Large intestine (tissue), 12 donors: Measurements from ENCODE around the gene USP16. TPM values are rescaled to one million over a fixed set of nuclear protein-coding genes. Genes with fewer than 3 reads are reported as not detected.
A peak's percentile ranks its signal among the peaks of the same experiment; 100 is the strongest.
"Not testable (repeated sequence)": the region's sequence is repeated elsewhere in the genome, so short reads cannot be mapped to it uniquely, and the experiment has no call there.

Experiments
- DNase-seq, 2 donors: peaks; one replicate each; pipeline versions ENCODE4 v3.0.0 to v3.0.0-alpha.2; 2013
- H3K27ac ChIP-seq: one replicate; pipeline ENCODE4 v1.5.1; 2013; ENCODE audit warnings: low read length
- H3K27me3 ChIP-seq: 2 replicates; pipeline ENCODE4 v1.6.1; 2013; ENCODE audit warnings: low read length; ENCODE audit not compliant: control insufficient read depth, insufficient read depth
- H3K36me3 ChIP-seq: 2 replicates; pipeline ENCODE4 v1.6.1; 2013; ENCODE audit warnings: low read length; ENCODE audit not compliant: control insufficient read depth, insufficient read depth
- H3K4me1 ChIP-seq: one replicate; pipeline ENCODE4 v1.6.1; 2013; ENCODE audit warnings: low read length; ENCODE audit not compliant: control insufficient read depth, insufficient read depth
- H3K4me3 ChIP-seq: one replicate; pipeline ENCODE4 v1.5.1; 2013; ENCODE audit warnings: low read length
- H3K9me3 ChIP-seq: one replicate; pipeline ENCODE4 v1.6.1; 2013; ENCODE audit warnings: mild to moderate bottlenecking, low read depth, low read length, moderate library complexity; ENCODE audit not compliant: control insufficient read depth
- WGBS: methylation state at CpG from one replicate; pipeline ENCODE4 v1.1.5; 2013; ENCODE audit warnings: low lambda C conversion rate; ENCODE audit not compliant: insufficient coverage; 5-methylcytosine and 5-hydroxymethylcytosine counted together
- long read RNA-seq, 11 donors: transcript quantifications; one replicate each; lab custom pipeline, GENCODE V29; 2026
- polyA plus RNA-seq: library from polyadenylated mRNA; unstranded; fragments of 120-200 nt; gene quantifications from one replicate; pipeline ENCODE4 v1.2.1, GENCODE V29; 2013

Gene USP16
- 45.1 TPM for polyA plus RNA-seq
- long read RNA-seq, donor 1, partial matches to known transcripts = 0 of 2 reads
- long read RNA-seq, donor 1, other reads (novel, unspliced or antisense) = 0 of 2 reads
- long read RNA-seq, donor 2, partial matches to known transcripts = 0 of 4 reads
- long read RNA-seq, donor 2, other reads (novel, unspliced or antisense) = 0 of 4 reads
- long read RNA-seq, donor 3, transcript USP16-206 (2 exons, 2,259 nt) = major isoform, 5 of 699 reads
- long read RNA-seq, donor 3, partial matches to known transcripts = 684 of 699 reads
- long read RNA-seq, donor 3, other reads (novel, unspliced or antisense) = 6 of 699 reads
- long read RNA-seq, donor 4 = 0 reads
- long read RNA-seq, donor 5, partial matches to known transcripts = 0 of 3 reads
- long read RNA-seq, donor 5, other reads (novel, unspliced or antisense) = 0 of 3 reads
- long read RNA-seq, donor 6, partial matches to known transcripts = 0 of 2 reads
- long read RNA-seq, donor 6, other reads (novel, unspliced or antisense) = 0 of 2 reads
- long read RNA-seq, donor 7, partial matches to known transcripts = 5 of 6 reads
- long read RNA-seq, donor 7, other reads (novel, unspliced or antisense) = 0 of 6 reads
- long read RNA-seq, donor 8 = 0 reads
- long read RNA-seq, donor 9, partial matches to known transcripts = 0 of 3 reads
- long read RNA-seq, donor 9, other reads (novel, unspliced or antisense) = 0 of 3 reads
- long read RNA-seq, donor 10, partial matches to known transcripts = 286 of 287 reads
- long read RNA-seq, donor 10, other reads (novel, unspliced or antisense) = 0 of 287 reads
- long read RNA-seq, donor 11, partial matches to known transcripts = 0 of 1 reads
- long read RNA-seq, donor 11, other reads (novel, unspliced or antisense) = 0 of 1 reads

DNA sequence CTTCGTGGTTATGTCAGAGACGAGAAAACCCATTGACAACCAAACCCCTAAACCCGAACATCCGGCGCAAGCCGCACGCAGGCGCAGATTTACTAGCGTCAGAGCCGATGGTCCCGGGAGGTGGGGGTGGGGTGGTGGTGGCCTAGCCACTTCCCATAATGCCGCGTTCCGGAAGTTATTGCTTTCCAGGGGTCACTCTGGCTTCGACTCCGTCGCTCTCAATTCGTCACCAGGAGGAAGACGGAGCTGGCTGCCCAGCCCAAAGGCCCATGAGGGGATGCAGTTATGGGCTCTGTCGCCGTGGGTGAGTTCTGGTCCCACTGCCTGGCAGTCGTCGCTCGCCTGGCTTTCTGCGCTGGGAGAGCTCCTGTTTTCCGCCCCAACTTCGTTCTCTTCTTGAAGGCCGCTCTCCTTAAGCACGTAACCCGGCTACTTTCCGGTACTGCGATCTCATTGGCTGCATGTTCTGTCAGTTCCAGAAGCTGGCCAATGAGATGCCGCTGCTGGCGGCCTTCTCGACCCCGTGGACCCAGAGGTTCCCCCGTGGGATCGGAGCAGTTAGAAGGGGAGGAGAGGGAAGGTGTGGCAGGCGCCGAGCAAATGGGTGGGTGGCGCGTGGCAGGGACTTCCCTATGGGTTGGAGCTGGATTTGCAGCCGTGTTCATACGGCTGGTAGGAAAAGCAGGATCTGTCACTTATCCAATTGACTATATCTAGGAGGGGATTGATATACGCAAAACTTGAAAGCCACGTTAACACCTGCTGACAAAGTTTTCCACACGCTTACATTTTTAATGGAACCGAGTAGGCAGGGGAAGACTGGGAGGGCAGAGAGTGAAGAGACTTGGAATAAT is at the start of gene USP16:
Gene USP16, plus strand, starts transcription at position 195 of the 854 bp plus-strand sequence. CDS start 3,246 bp downstream, outside the sequence.
- Histone ChIP-seq H3K9me3 (no peaks in the 10 kb centered on the region), H3K4me1 (peaks cover 4% of the 10 kb centered on the region), H3K27me3 (no peaks in the 10 kb centered on the region), H3K4me3 (peak within 1 kb of the TSS; percentile 76), H3K27ac (peak within 1 kb of the TSS; percentile 95), H3K36me3 (peaks cover 7% of the 10 kb centered on the region)
- no CpG with 5 or more reads among the region's 48 CpGs for WGBS
- DNase-seq = peak; percentile 98 to 100

DNA sequence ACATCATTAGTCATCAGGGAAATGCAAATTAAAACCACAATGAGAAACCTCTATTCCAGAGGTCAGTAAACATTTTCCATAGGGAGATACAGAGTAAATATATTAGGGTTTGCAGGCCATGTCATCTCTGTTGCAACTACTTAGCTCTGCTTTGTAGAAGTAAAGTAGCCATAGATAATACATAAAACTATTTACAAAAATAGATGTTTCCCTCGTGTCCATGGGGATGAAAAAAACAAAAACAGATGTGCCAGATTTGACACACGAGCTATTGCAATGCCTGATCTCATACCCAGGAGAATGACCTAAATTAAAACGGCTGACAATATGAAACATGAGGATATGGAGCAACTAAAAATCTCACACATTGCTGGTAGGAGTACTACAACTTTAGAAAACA is 49.1 kb upstream of the USP16 start:
- no peaks in the 10 kb centered on the region for H3K27me3 ChIP-seq
- peaks cover 3% of the 10 kb centered on the region for H3K9me3 ChIP-seq
- no peak overlapping the region for H3K27ac ChIP-seq
- no peak for DNase-seq
- H3K4me3 ChIP-seq = no peak overlapping the region
- WGBS = 86% methylated on average over 1 of the region's 3 CpGs
- H3K36me3 ChIP-seq = peaks cover 44% of the 10 kb centered on the region
- no peaks in the 10 kb centered on the region for H3K4me1 ChIP-seq

GRCh38 chr21:28979092-28979491 is 45.4 kb upstream of the USP16 start:
- Histone ChIP-seq H3K36me3 (peaks cover 64% of the 10 kb centered on the region), H3K27ac (no peak overlapping the region), H3K4me3 (no peak overlapping the region), H3K27me3 (no peaks in the 10 kb centered on the region), H3K4me1 (no peaks in the 10 kb centered on the region), H3K9me3 (no peaks in the 10 kb centered on the region)
- WGBS = no CpG with 5 or more reads among the region's 1 CpG
- no peak for DNase-seq

GRCh38 chr21:28982637-28983036 is 41.8 kb upstream of the USP16 start:
- H3K4me1 ChIP-seq = no peaks in the 10 kb centered on the region
- peaks cover 59% of the 10 kb centered on the region for H3K36me3 ChIP-seq
- no peaks in the 10 kb centered on the region for H3K9me3 ChIP-seq
- H3K27me3 ChIP-seq = no peaks in the 10 kb centered on the region
- WGBS = no CpG with 5 or more reads among the region's 1 CpG
- H3K27ac ChIP-seq = no peak overlapping the region
- H3K4me3 ChIP-seq = no peak overlapping the region
- no peak for DNase-seq

- H3K9me3 ChIP-seq = no peaks in the 10 kb centered on the region
- no peak overlapping the region for H3K27ac ChIP-seq
- H3K27me3 ChIP-seq = no peaks in the 10 kb centered on the region
- H3K36me3 ChIP-seq = peaks cover 37% of the 10 kb centered on the region
- WGBS = 100% methylated on average over 2 of the region's 4 CpGs
- no peaks in the 10 kb centered on the region for H3K4me1 ChIP-seq
- H3K4me3 ChIP-seq = no peak overlapping the region
- DNase-seq = no peak
Observed at GRCh38 chr21:28986677-28987076, 37.8 kb upstream of the USP16 start.

DNA sequence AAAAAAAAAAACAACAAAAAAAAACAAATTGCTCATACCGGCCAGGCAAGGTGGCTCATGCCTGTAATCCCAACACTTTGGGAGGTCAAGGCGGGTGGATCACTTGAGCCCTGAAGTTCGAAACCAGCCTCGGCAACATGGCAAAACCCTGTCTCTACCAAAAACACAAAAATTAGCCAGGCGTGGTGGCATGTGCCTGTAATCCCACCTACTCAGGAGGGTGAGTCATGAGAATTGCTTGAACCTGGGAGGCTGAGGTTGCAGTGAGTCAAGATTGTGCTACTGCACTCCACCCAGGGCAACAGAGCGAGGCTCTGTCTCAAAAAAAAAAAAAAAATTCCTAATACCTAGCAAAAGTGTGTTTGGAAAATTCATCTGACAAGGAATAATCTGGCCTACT is 36.3 kb upstream of the USP16 start:
- not testable (repeated sequence) for H3K4me3 ChIP-seq, H3K9me3 ChIP-seq, H3K4me1 ChIP-seq, DNase-seq, H3K27ac ChIP-seq, H3K27me3 ChIP-seq
- peaks cover 22% of the 10 kb centered on the region for H3K36me3 ChIP-seq
- WGBS = no CpG with 5 or more reads among the region's 6 CpGs

GRCh38 chr21:28991861-28992525 is 32.5 kb upstream of the USP16 start:
- Histone ChIP-seq H3K27me3 (no peaks in the 10 kb centered on the region), H3K4me1 (peaks cover 5% of the 10 kb centered on the region), H3K9me3 (no peaks in the 10 kb centered on the region), H3K36me3 (no peaks in the 10 kb centered on the region), H3K4me3 (peak overlapping the region; percentile 91), H3K27ac (peak overlapping the region; percentile 88)
- WGBS = 15% methylated on average over 4 of the region's 14 CpGs
- DNase-seq = no peak

GRCh38 chr21:28992526-28993292 is 31.8 kb upstream of the USP16 start, which contains the start of gene LTN1:
Gene LTN1, minus strand, starts transcription at chr21:28992877. Its CDS starts 72 bp downstream, at chr21:28992805.
- no peaks in the 10 kb centered on the region for H3K27me3 ChIP-seq
- DNase-seq = peak; percentile 99
- no peaks in the 10 kb centered on the region for H3K36me3 ChIP-seq
- WGBS = no CpG with 5 or more reads among the region's 43 CpGs
- peak within 1 kb of the TSS; percentile 91 for H3K4me3 ChIP-seq
- H3K27ac ChIP-seq = peak within 1 kb of the TSS; percentile 88
- no peaks in the 10 kb centered on the region for H3K9me3 ChIP-seq
- H3K4me1 ChIP-seq = peaks cover 5% of the 10 kb centered on the region

DNA sequence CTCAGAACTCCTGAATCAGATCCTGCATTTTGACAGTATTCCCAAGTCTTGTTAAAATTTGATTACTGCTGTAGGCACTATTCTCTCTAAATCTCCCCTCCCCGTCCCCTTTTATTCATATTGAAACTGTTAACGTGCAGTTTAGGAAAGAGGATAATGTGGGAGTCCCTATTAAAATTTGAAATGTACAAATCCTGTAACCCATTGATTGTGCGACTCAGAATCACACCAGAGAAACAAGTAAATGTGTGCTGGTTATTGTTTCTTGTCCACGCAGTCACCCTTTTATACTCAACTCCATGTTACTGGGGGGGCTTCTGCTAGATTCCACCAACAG is 31.2 kb upstream of the USP16 start:
- 63% methylated on average over 2 of the region's 4 CpGs for WGBS
- peak overlapping the region; percentile 91 for H3K4me3 ChIP-seq
- DNase-seq = peak in 1 of 2 donors; percentile 9

More for the DNA sequence above, 31.2 kb upstream of the USP16 start:
- no peaks in the 10 kb centered on the region for H3K36me3 ChIP-seq
- no peaks in the 10 kb centered on the region for H3K27me3 ChIP-seq
- peaks cover 5% of the 10 kb centered on the region for H3K4me1 ChIP-seq
- H3K9me3 ChIP-seq = no peaks in the 10 kb centered on the region
- H3K27ac ChIP-seq = peak overlapping the region; percentile 88
